Measurements from ENCODE around the gene ZMYND10.

Gene ZMYND10

DNA sequence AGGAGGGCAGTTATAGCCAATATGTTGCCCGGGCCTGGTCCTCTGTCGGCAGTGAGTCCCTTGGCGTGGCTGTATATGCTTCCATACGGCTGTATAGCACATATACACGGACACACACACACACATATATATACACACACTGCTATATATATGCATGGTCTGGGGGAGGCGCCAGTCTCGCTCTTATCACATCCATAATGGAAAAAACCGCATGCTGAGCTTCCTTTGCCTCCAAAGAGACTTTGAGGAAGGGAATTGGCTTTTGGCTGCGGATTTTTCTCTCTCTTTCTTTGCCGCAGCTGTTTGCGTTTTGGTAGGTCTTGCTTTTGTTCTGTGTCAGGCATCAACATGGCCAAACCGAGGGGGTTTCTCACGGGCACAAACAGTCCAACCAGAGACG is 25.1 kb upstream of the ZMYND10 start:
- DNase-seq (ENCODE audit: low spot score): peak; percentile 33

DNA sequence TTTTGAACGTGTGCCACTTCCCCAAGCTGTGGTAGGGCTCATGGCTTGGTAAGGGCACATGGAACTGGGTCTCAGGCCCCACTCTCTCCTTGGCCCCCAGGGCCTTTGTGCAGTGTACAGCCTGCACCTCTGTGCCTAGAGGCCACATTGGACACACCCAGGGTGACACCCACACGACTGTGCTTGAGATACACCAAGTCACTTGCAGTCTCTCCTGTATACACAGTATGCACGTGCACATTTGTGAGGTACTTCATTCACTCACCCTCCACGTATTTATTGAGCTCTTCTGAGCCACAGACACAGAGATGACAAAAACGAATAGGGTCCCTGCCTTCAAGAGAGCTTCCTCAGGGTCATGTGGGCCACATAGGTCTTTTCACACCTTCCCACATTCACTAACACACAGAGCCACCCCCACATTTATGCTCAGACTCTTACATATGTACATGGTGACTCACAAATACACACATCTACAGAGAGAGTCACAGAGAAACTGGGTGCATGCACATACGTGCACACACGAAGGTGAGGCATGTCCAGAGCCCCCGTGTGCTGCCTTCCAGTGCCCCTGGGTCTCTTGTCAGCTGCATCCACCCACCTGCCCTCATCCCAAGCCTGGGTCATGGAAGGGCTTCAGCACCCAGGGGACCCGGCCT is 23.6 kb upstream of the ZMYND10 start:
- no peak for DNase-seq (ENCODE audit: low spot score)

DNA sequence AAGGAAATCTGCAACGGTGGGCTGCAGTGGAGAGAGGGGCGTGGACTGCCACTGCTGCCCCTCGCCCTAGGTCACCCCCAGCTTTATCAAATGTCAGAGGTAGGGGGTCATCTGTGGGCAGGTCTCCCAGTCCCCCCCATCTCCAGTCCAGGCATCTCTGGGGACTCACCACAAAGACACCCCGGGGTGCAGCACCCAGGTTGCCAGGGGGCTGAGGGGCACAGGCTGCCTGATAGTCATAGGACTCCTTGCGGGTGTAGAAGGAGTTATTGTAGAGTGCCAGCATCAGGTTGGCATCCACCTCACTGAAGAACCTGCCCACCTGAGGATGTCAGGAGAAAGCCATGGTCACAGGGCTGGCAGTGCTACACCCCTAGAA is 20.3 kb upstream of the ZMYND10 start:
- DNase-seq (ENCODE audit: low spot score): no peak

DNA sequence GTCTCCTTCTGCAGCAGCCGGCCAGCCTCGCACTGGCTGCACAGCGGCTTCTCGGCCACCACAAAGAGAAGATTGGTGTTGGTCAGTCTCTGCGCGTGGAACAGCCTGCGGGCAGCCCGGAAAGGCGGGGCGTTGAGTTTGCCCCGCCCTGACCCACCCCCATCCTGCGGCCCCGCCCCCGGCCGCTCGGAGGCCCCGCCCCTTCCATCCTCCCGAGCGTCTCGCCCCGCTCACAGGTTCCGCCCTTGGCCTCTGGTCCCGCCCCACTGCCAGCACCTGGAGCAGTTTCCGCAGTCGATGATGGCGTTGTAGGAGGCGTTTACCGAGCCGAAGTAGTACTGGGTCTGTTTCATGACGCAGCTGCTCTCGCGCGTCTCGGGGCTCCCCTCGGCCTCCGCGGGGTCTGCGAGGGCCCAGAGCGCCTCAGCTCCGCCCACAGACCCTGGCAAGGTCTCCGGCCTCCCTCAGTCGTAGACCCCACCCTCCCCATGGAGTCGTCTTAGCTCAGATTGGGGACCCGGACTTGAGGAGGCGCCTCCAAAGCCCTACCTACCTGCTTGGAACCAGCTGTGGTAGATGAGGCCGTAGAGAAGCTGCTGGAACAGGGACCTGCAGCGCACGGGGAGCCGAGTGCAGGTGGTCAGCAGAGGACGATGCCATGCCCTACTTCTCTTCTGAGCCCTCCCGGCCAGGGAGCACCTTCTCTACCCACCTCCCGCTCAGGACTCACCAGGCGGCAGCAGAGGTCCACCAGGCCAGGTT is 19.7 kb upstream of the ZMYND10 start:
- DNase-seq (ENCODE audit: low spot score): peak; percentile 90

DNA sequence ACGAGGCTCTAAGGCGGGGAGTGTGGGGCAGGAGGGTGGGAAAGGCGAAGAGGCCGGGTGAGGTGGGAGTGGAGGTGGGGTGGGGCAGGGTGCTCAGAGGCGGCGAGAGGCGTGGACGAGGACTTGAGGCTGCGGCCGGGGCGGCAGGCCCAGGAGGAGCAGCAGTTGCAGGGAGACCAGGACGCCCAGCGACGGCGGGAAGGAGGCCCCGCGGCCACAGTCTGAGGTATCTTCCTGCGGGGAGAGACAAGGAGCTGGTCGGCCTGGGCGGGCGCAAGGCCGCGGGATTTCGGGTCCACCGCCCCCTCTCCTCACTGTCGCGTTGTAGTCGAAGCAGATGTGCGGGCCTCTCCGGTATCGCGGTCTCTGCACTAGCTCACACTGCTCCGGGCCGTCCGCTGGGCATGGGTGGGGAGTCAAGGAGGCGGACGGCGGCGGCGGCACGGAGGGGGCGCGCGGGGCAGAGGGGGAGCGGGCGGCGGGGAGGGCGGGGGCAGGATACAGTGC is 19.1 kb upstream of the ZMYND10 start:
- DNase-seq (ENCODE audit: low spot score): no peak

DNA sequence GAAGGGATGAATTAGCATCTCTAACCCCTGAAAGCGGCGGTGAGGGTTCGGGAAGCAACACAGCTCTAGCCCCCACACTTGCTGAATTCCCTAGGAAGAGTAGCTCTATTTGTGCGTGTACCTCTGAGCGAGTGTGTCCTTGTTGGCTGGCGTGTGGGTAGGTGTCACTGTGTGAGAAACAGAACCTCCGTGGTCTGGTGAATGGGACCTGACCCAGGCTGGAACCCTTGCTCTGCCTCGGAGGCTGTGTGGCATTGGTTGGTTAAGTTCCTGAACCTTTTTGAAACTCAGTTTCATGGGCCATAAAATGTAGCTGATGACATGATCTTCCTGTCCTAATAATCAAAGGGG is 14.2 kb upstream of the ZMYND10 start:
- DNase-seq (ENCODE audit: low spot score): no peak

DNA sequence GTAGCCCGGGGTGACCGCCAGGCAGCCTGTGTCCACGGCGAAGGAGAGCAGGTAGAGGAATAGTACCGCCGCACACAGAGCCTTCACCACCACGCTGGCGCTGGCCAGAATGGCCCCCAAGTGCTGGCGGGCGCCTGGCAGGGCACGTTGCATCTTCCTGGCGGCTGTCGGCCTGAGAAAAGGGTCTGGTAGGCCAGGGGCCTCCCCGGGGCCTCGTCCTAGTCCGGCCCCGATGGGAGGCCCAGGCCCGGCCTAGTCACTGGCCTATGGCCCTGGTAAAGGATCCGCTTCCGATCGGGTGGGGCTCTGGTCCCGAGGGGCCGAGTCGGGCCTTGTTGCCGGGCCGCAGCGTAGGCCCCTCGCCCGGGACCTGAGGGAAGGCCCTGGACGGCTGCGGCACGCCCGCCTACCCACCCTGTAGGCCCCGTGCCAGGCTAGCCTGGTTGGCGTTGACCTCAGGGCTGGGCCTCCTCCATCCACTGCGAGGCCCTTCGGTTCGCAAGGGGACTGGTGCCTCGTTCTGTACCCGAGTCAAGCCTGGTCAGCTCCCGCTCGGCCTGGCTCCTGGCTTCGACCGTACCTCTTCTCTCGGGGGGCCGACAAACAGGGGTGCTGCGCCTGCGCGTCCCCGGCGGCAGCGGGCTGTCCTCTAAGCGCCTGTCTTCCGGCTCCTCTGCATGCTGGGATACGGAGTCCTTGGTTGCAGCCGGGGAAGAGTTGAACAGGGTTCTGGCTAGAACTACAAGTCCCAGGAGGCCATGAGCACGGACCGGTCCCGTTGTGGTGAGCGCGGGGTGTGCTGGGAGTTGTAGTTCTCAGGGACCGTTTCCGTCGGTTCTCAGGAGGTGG is 13.6 kb upstream of the ZMYND10 start, which contains the start of gene TMEM115:
TSS of gene TMEM115 (minus strand) at position 611 of the 849 bp plus-strand sequence. CDS start at position 153, 458 bp downstream.
- DNase-seq (ENCODE audit: low spot score): peak; percentile 99

DNA sequence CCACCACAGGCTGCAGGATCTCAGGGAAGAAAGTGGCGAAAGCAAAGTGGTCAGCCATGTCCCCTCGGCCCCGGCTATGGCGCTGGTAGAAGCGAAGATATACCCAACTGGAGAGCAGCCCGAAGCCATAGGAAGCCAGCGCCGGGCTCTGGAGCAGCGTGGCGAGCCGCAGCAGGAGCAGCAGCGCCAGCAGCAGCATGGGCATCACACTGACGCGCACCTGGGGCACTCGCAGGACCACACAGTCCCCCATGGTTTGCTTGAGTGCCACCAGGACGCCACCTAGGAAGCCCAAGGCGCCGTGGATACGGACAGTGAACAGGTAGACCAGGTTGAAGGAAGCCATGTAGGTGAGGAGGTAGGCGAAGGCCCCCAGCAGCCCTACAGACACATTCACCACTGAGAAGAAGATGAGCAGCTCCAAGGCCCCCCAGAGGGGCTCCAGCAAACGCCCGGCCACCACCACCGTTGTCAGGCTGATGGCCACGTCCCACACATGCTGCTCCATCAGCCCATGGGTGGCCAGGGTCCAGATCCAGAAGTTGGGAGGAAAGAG is 12.9 kb upstream of the ZMYND10 start:
- no peak for DNase-seq (ENCODE audit: low spot score)

DNA sequence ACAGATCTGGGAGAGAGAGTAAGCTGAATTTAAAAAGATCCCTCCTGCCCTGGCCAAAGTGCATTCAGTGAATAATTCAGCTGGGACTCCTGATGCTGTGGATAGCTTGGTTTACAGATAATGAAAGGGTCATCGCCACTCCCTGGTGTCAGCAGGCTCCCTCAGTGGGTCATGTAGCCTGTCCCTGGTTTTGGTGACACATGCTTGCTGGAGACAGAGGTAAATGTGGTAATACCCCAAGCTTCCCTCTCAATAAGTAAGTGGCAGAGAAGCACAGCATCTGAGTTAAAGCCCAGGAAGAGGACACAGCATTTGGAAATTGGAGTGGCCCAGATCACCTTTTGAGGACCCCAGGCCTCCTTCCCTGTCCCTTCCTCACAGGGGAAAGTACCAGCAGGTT is 11.9 kb upstream of the ZMYND10 start:
- no peak for DNase-seq (ENCODE audit: low spot score)

DNA sequence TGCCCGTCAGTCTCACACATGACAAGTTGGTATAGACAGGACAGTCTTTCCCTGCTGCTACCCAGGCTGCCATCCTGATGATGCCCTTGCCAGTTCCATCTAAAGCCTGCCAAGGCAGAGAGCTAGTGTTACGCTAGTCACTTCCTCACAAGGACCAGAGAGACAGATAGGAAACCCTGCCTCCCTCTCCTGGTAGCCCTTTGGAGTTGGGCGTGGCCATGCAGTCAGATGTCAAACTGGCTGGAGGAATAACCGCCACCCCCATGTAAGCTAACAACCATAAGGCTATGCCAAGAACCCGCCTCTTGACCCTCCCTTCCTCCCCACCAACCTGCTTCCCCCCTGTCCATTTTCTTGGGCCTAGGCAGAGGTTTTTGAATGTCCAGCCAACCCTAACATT is 11.0 kb upstream of the ZMYND10 start:
- DNase-seq (ENCODE audit: low spot score): peak; percentile 43

DNA sequence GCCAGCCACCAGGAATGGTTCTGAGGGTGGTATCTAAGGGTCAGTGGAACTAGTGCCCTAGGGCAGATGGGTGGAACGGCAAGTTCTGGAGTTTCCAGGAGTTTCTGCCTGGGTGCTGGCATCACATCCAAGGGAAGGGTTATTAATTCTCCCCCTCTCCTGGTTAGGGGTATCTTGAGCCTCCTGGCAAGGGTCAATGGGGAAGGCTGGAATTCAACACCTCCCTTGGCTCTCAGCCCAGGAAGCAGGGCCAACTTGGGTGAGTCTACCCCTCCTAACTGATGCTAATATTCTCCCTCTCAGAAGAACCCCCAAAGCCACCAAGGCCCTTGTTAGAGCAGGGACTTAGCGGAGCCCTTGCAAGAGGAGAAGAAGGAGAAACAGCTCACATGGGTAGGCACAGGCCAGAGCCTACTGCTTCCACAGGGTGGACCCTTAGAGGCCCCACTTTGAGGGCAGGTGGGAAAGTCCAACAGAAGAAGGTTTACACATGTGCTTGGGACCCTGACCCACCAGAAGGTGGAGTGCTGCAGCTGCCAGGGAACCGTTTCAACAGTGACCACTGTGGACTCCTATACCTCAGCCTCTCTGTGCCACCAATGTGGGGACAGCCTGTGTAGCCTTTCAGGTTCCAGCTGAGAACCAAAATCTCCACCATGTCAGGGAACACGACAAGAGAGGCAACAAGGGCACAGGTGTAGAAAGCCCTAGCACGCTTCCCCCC is 10.5 kb upstream of the ZMYND10 start:
- no peak for DNase-seq (ENCODE audit: low spot score)

DNA sequence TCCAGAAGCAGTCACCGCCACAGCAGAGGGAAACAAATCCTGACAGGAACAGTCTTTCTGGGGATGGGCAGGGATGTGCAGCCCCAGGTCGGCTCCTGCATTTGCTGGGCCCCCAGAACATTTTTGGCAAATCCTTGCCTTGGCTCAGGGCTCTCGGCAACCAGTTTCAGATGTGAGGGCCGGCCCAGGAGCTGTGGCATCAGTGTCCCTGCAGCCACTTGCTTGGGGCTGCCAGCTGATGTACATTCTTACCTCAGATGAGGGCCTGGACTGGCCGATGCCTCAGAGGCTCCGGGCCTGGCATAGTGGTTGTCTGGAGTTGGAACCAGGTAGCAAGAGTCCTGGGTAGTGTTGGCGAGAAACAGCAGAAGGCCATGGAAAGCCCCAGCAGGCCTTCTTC is 9.3 kb upstream of the ZMYND10 start:
- no peak for DNase-seq (ENCODE audit: low spot score)

DNA sequence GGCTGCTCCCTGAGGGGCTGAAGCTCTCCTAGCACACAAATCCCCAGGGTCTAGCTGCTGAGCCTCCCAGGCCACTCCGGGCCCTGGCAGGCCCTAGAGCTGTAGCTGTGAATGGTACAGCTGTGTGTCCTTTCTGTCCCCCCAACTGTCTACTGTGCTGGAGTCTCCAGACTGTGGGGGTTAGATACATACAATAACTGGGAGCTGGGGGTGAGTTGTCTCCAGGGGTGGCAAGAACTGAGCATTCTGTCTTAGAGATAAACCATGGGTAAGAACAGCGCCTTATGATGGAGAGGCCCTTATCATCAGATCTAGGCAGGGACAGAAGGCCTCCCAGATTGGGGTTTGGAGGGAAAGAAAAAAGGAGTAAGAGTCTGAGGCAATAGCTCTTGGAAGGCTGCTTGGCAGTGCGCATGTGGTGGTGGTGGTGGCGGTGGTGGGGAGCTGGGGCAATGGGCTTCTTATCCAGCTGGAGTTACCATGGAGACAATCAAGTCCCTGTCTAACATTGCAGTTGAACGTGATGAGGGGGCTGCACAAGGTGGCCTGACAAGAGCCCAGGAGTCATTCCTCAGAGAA is 8.7 kb upstream of the ZMYND10 start:
- DNase-seq (ENCODE audit: low spot score): no peak

DNA sequence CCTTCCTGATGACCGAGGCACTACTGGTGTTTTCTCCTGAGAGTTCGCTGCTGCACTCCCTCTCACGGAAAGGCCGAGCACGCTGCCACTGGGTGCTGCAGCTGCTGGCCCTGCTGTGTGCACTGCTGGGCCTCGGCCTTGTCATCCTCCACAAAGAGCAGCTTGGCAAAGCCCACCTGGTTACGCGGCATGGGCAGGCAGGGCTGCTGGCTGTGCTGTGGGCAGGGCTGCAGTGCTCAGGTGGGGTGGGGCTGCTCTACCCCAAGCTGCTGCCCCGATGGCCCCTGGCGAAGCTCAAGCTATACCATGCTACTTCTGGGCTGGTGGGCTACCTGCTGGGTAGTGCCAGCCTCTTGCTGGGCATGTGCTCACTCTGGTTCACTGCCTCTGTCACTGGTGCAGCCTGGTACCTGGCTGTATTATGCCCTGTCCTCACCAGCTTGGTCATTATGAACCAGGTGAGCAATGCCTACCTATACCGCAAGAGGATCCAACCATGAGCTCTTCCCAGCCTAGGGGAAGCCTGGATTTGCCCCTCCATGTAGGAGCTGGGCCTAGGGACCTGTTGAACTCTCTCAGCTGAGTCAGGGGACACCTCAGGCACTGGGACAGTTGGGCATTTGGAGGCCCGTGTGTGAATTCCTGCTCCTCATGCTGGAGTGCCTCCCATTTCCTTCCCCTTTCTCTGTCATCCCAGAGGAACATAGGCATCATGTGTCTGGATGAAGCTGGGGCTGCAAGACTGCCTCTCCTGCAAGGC is 7.9 kb upstream of the ZMYND10 start:
- no peak for DNase-seq (ENCODE audit: low spot score)

DNA sequence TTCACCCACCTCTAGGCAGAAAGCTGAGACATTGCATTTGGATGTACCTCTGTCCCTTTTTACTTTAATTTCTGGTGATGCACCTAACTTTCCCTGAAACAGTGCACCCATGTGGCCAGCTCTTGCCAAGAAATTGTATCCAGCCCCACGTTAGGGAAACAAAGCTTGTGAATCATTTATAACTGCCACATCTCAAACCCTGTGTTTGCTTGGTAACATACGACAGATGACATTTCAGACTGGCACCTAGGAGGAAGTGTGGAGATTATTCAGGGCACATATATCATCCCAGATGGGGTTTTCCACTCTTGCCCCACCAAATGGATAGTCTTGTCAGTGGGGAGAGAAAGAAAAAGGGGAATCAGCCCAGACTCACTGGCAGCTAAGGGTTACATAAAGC is 7.2 kb upstream of the ZMYND10 start:
- no peak for DNase-seq (ENCODE audit: low spot score)

DNA sequence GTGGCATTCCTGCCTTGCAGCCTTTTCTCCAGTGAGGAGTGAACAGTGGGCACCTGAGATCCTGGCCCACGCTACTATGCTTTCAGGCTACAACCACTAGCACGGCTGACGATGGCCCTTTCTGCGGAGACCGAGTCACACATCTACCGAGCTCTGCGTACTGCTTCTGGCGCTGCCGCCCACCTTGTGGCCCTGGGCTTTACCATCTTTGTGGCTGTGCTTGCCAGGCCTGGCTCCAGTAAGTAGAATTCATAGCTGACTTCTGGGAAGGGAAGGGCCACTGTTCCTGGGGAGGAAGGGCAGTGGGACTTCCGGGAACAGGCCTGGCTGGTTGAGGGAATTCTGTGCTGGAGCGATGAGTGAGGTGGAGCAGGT is 5.8 kb upstream of the ZMYND10 start:
- DNase-seq (ENCODE audit: low spot score): no peak

DNA sequence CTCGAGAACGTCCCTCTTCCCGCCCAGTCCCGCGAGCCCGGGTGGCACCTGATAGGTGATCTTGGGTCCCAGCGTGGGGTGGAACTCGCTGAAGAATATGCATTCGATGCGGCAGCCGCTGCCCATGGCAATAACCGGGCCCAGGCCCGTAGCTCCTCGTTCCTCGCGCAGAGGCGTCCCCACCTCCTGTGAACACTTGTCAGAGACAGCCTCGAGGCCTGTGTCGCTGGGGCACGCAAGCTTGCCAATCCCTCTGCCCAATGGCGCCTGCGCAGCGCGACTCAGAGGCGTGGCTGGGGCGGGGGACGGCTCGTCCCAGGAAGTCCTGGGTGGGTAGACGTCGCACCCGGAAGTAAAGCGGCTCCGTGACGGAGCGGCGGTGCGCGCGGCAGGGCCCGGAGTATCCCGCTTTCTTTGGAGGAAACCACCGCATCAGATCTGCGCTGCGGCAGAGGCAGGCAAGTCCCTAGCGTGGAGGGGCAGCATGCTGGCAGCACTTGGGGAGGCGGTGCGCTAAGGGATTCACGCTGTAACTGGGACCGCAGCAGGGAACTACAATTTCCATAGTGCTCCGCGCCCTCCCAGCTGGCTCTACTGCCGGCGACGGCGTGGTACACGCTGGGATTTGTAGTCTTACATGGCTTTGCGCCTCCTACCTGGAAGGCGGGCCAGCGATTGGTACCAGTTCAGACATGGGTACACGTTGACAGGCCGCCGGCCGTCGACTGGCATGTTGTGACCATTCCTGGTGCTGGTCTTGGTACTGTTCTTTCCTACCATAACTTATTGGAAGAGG is 5.2 kb upstream of the ZMYND10 start, which contains the start of the genes CYB561D2 and NPRL2:
TSS of gene CYB561D2 (plus strand) at position 336 of the 796 bp plus-strand sequence. CDS start 572 bp downstream, outside the sequence.
TSS of gene NPRL2 (minus strand) at position 249 of the 796 bp plus-strand sequence. CDS start at position 126, 123 bp downstream.
- peak; percentile 97 for DNase-seq (ENCODE audit: low spot score)

DNA sequence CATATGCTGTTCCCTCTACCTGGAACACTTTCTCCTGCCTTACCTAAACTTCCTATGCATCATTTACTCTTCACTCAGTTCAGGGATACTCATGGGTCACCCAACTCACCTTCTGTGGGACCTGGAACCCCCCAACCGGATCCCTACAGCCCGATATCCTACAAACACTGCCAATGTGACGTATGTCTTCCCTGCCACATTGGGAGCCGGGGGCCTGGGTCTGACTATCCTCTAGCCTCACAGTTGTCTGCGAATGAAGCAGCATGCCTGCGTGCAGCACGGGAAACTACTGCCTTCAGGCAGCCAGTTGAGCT is 4.6 kb upstream of the ZMYND10 start:
- DNase-seq (ENCODE audit: low spot score): no peak

DNA sequence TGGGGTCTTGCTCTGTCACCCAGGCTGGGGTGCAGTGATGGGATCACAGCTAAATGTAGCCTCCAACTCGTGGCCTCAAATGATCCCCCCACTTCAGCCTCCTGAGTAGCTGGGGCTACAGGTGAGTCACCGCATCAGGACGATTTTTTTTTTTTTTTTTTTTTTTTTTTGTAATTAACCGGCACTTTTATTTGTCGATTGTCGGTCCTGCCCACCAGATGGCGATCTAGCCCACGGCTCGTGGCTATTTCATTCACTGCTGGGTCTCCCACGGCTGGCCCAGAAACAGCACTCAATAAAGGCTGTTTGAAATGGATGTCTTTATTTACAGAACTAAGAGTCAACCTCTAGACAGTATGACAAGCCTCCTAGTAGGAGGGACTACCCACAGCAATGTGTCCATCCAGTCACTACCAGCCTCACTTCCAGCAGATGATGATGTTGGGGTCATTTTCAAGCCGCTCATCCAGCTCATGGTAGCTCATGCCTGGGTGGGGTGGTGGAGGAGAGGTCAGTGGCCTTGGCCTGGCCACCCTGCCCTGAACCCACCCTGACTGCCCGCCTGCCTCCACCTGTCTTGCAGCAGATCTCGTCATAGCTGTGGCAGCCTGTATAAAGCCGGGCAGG is 1.8 kb upstream of the ZMYND10 start:
- DNase-seq (ENCODE audit: low spot score): peak; percentile 85
